Fibroblast of skin of left biceps (primary cell): ENCODE data around the gene HRH4.

Experiments
- DNase-seq, 2 experiments: peaks; one replicate each; pipeline ENCODE4 v3.0.0-alpha.2; 2013; ENCODE audit warnings: low read depth in 2 of 2

The HRH4 gene

DNA sequence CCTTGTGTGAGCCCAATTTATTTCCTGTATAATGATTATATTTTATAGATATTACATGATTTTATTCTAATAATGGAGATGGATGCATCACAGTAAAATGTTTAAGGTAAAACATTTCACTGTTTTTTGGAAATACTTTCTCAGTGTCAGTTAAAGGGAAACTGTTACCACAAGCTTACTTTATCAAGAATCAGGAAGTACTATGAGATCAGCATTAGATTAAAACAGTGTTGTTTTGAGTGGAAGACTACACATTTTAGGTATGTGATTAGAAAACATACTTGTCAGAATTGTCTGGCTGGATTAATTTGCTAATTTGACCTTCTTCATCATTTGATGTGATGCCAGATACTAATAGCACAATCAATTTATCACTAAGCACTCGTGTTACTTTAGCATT lies at the start of gene HRH4:
HRH4 (plus strand) TSS at position 250 of the 400 bp plus-strand sequence; CDS start at position 342, 92 bp downstream.
- DNase-seq = no peak

- DNase-seq = no peak
Measured at GRCh38 chr18:24413148-24413547, 47.3 kb upstream of the HRH4 start.

GRCh38 chr18:24414349-24415003 lies 46.0 kb upstream of the HRH4 start:
- no peak for DNase-seq

DNA sequence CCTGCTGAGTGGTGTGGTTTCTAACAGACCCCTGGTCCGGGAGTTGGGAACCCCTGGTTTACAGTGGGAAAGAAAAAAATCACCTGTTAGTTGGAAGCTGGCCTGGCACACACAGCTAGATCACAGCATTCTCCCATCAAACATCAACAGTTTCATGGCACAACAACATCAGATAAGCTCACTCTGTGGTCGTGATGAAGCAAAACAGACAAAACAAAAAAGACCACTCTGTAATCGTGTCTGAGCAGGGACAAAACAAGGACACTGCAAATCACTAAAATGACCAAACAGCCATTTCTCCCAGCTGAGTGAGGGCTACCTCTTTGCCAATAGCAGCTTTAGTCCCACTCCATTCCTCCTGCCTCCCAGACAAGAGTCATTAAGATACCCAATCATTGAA lies 43.0 kb upstream of the HRH4 start:
- no peak for DNase-seq

GRCh38 chr18:24420551-24420950 lies 39.9 kb upstream of the HRH4 start:
- no peak for DNase-seq

- no peak for DNase-seq
Measured at GRCh38 chr18:24421831-24422230, 38.6 kb upstream of the HRH4 start.

- no peak for DNase-seq
Measured at GRCh38 chr18:24426073-24426397, 34.4 kb upstream of the HRH4 start.

DNA sequence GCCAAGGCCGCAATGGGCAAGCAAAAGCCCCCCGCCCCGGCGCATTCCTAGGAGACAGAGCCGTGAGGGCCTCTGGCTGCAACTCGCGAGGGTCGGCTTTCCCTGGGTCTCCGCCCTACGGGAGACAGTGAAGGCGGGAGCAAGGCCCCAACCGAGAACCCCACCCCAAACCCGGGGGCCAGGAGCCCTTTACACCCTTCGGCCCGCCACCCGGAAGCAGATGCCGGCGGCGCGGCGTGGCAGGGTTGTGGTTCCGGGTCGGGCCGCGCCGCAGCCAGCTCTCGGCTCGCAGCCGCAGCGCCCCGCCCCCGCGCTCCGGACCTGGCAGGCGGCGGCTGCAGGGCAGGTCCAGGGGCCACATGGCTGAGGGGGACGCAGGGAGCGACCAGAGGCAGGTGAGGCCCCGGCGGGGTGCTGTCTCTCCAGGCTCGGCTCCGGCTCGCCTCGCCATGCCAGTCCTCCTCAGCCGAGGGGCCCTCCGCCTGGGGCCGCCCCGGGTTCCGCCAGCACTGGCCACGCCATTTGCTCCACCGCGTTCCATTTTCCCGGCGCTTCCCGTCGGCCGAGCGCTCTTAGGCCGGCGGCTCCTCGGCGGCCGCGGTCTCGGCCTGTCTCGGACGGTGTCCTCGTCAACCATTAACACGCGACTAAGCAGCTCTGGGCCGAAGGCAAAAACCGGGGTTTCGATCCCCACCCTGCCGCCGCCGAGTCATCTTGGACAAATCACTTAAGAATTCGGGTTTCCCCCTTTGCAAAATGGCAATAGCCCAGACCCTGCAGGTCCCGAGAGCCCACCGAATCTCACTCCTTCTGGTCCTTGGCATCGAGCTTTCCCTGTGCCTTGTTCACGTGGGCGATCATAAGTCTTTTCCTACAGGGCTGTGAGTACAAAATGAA lies 33.8 kb upstream of the HRH4 start, which contains the start of gene IMPACT:
IMPACT (plus strand) TSS at position 273 of the 897 bp plus-strand sequence; CDS start at position 360, 87 bp downstream.
- peak; percentile 60 to 66 for DNase-seq

GRCh38 chr18:24427484-24427883 lies 33.0 kb upstream of the HRH4 start:
- no peak for DNase-seq

DNA sequence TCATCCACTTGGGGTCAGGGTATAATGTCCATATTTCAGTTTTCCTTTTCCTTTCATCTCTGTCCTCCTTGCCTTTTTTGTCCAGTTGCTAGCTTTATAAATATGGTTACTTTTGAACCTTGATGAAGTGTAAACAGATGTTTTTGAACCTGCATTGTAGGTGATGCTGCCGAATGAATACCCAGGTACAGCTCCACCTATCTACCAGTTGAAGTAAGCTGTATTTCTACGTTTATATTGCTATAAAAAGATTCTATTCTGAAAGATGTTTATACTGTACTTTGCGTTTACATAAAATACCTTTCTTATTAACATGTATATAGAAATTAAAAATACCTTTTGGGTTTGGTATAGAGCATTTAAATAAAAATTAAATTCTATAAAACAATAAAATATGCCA lies 31.7 kb upstream of the HRH4 start:
- no peak for DNase-seq

- DNase-seq = no peak
Measured at GRCh38 chr18:24429188-24429587, 31.2 kb upstream of the HRH4 start.

DNA sequence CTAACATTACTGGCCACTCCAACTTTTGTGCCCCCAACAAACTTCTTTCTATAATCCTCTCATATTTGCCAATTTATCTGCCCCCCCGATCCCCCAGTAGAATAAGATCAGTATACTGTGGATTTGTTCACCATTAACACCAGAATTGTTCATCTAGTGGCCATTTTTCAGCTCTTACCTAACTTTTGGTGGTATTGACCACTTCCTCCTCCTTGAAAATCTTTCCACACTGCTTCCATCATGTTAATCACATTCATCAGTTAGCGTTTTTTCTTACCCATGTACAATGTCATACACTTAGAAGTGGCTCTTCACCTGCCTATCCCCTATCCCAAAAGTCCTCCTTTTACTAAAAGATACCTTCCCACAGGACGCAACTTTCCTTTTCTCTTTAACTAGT lies 27.8 kb upstream of the HRH4 start:
- no peak for DNase-seq

GRCh38 chr18:24436939-24437338 lies 23.5 kb upstream of the HRH4 start:
- no peak for DNase-seq

- DNase-seq = no peak
Measured at GRCh38 chr18:24443870-24444269, 16.6 kb upstream of the HRH4 start.

DNA sequence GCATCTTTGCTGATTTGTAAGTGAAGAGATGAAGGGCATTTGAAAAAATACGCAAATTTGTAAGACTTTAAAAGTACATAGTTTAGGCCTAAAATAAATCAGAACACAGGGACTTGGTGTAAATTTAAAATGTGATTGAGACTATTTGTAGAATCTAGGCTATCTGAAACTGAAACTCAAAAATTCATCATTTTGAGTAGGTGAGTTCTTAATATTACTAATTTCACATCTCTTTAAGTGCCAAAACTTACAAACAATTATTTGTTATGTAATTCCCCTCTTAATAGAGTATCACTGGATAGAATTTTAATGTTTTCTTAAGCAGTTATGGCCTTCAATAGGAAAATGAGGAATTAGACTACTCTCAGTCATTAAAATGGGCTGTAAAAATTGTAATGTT lies 14.0 kb upstream of the HRH4 start:
- DNase-seq = no peak

DNA sequence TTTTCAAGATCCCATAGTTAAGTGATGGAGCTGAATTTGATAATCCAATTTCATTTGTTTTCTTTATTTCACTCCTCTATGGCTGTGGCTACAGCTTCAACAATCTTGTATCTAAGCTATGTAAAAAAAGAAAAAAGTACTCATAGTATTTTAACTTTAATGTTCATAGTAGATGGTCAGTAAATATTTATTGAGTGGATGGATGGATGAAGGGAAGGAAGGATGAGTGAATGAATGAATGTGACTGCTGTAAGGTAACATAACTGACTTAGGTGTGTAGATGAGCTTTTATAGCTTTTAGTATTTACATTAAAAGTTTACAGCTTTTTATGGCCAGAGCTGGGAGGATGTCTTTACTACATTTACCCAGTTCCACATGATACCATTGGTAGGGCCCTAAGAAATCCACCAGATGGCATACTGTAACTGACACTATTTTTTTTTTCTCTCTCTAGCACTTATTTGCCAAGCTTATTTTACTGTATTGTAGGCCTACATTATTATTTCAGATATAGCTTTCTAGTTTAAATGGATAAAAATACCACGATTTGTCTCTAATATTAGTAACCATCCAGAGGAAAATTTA lies 13.4 kb upstream of the HRH4 start:
- no peak for DNase-seq

DNA sequence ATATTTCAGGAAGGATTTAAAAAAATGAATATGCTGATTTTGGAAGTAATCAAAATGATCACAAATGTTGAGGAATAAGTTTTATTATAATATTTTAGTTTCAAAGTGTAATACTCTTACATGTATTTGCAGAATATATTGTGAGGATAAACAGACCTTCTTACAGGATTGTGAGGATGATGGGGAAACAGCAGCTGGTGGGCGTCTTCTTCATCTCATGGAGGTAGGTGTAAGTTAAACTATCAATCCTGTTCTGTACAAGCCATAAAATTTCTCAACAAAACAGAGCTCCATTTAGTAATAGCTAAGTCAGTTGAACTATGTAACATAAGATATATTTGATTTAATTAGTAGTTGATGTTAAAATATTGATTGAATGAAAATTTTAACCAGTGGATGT lies 12.5 kb upstream of the HRH4 start:
- DNase-seq = no peak

DNA sequence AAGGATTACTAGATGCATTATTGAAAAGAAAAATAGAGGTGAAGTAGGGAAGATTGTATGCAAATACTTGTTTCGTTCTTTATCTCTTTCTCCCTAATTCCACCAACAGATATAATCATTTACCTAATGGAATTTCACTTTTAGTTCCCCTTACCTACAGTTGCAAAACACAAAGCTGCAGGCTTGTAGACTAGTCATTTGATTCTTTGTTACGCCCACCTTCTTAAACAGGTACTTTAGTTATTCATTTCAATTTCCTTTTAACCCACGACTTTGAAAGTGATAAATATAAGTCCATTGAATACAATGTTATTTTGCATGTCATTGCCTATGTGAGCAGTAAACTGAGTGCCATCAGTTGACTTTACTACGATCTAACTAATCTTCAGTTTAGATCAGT lies 3.9 kb upstream of the HRH4 start:
- no peak for DNase-seq

GRCh38 chr18:24459772-24460171 lies 665 bp upstream of the HRH4 start:
- DNase-seq = no peak

GRCh38 chr18:24461996-24462395 lies 1.6 kb downstream of the HRH4 start:
- DNase-seq = no peak

GRCh38 chr18:24462838-24463775 lies 2.7 kb downstream of the HRH4 start:
- DNase-seq = no peak

DNA sequence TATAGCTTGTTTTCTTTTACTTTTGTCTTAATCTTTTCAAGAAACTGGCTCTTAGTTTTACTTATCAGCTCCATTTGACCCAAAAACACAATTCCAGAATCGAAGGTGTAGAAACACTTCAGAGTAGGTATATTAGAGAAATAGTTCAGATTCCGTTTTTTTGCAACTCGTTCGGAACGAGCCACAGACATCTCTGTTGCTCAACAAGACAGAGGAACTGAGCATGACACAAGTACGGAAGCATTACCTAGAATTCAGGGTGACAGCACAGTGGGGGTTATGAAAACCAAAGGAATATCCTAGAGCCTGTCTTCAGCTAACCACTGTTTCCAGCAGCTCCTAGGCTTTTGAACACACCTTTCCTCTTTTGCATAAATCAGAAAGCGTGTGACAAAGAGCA lies 5.0 kb downstream of the HRH4 start:
- no peak for DNase-seq
